ENCODE measurements around the gene PARP6. TPM values are rescaled to one million over a fixed set of nuclear protein-coding genes. Genes with fewer than 3 reads are reported as not detected.

PARP6 gene
- total RNA-seq, 2 donors from 2014 or later: 34.4 to 85.8 TPM

GRCh38 chr15:72315706-72316370, 43.5 kb upstream of the PARP6 start:
- no peak for DNase-seq (ENCODE audit: low spot score)
- Histone ChIP-seq H3K4me3 (no peak overlapping the region), H3K27me3 (replicated peaks; ENCODE audit: insufficient read depth) (no peaks in the 10 kb centered on the region), H3K9me3 (no peaks in the 10 kb centered on the region), H3K36me3 (no peaks in the 10 kb centered on the region), H3K4me1 (replicated peaks) (no peaks in the 10 kb centered on the region), H3K27ac (no peak overlapping the region)
- TF ChIP-seq POLR2AphosphoS5 (IDR thresholded peaks at IDR 0.05) (no peak), CTCF (IDR thresholded peaks at IDR 0.05) (no peak), POLR2A (IDR thresholded peaks at IDR 0.05) (no peak)
- intact Hi-C loops (cut with DNase I): loop anchor here (10.0 kb wide), 1 partner anchor 59 kb away; the partner anchor contains the start of gene HEXA
- 66% methylated on average over 6 of the region's 6 CpGs for WGBS

- H3K36me3 ChIP-seq: no peaks in the 10 kb centered on the region
- no peak for DNase-seq (ENCODE audit: low spot score)
- H3K4me1 ChIP-seq (replicated peaks): no peaks in the 10 kb centered on the region
- H3K9me3 ChIP-seq: no peaks in the 10 kb centered on the region
- no peak overlapping the region for H3K4me3 ChIP-seq
- H3K27ac ChIP-seq: no peak overlapping the region
- intact Hi-C loops (cut with DNase I): loop anchor here (10.0 kb wide), 1 partner anchor 61 kb away; the partner anchor contains the start of gene HEXA
- WGBS: 89% methylated on average over 2 of the region's 2 CpGs
- no peaks in the 10 kb centered on the region for H3K27me3 ChIP-seq (replicated peaks; ENCODE audit: insufficient read depth)
- TF ChIP-seq CTCF (IDR thresholded peaks at IDR 0.05) (no peak), POLR2AphosphoS5 (IDR thresholded peaks at IDR 0.05) (no peak), POLR2A (IDR thresholded peaks at IDR 0.05) (no peak)
These were observed 41.5 kb upstream of the PARP6 start for GRCh38 chr15:72313881-72314280.

- 77% methylated on average over 2 of the region's 2 CpGs for WGBS
- Histone ChIP-seq H3K4me1 (replicated peaks) (no peaks in the 10 kb centered on the region), H3K27me3 (replicated peaks; ENCODE audit: insufficient read depth) (no peaks in the 10 kb centered on the region), H3K27ac (no peak overlapping the region), H3K36me3 (no peaks in the 10 kb centered on the region), H3K4me3 (no peak overlapping the region), H3K9me3 (no peaks in the 10 kb centered on the region)
- no peak for DNase-seq (ENCODE audit: low spot score)
- intact Hi-C loops (cut with DNase I): loop anchor here (10.0 kb wide), 1 partner anchor 61 kb away; the partner anchor contains the start of gene HEXA
- TF ChIP-seq POLR2AphosphoS5 (IDR thresholded peaks at IDR 0.05) (no peak), CTCF (IDR thresholded peaks at IDR 0.05) (no peak), POLR2A (IDR thresholded peaks at IDR 0.05) (no peak)
These were observed 41.1 kb upstream of the PARP6 start for GRCh38 chr15:72313448-72313840.

- Histone ChIP-seq H3K27ac (no peak overlapping the region), H3K4me3 (no peak overlapping the region), H3K36me3 (no peaks in the 10 kb centered on the region), H3K9me3 (no peaks in the 10 kb centered on the region), H3K4me1 (replicated peaks) (no peaks in the 10 kb centered on the region), H3K27me3 (replicated peaks; ENCODE audit: insufficient read depth) (no peaks in the 10 kb centered on the region)
- WGBS: 50% methylated on average over 2 of the region's 2 CpGs
- TF ChIP-seq CTCF (IDR thresholded peaks at IDR 0.05) (peak in 3 of 4 experiments; percentile 54 to 78 (median 72)), POLR2A (IDR thresholded peaks at IDR 0.05) (no peak), POLR2AphosphoS5 (IDR thresholded peaks at IDR 0.05) (peak; percentile 42)
- peak; percentile 52 for DNase-seq (ENCODE audit: low spot score)
- intact Hi-C loops (cut with DNase I): loop anchor here (10.0 kb wide), 1 partner anchor 62 kb away; the partner anchor contains the start of gene HEXA
These were observed 40.5 kb upstream of the PARP6 start for GRCh38 chr15:72312605-72313447.

Measured in prostate gland (tissue), 2 donors.